H1 (cell line): ENCODE measurements around the gene TUNAR. TPM values are rescaled to one million over a fixed set of nuclear protein-coding genes. Genes with fewer than 3 reads are reported as not detected.

ENCODE experiments used
- CTCF ChIA-PET: fragments of 300-600 bp; sonication (Branson Sonifier 250); formaldehyde crosslinking; loops from one replicate; lab custom pipeline; 2021; ENCODE audit not compliant: partially characterized antibody; lab: Charles Lee
- POLR2A ChIA-PET: fragments of 300-600 bp; sonication (Branson Sonifier 250); formaldehyde crosslinking; loops from one replicate; lab custom pipeline; 2021; ENCODE audit warnings: inconsistent platforms; ENCODE audit not compliant: partially characterized antibody; lab: Charles Lee
- DNase-seq, 2 experiments: peaks; one replicate each; pipeline versions ENCODE4 v3.0.0 to v3.0.0-alpha.2; 2010 to 2022; ENCODE audit warnings: low spot score in 2 of 2, low read depth in 1 of 2, mixed read lengths in 1 of 2
- FAIRE-seq: peaks from 2 replicates; lab custom pipeline; 2011; peaks lifted over from hg19 to GRCh38; lab: Jason Lieb, UNC
- H2AFZ ChIP-seq: 2 replicates; pipeline ENCODE4 v1.8.1; 2012; ENCODE audit warnings: low read length, inconsistent platforms
- H2AK5ac ChIP-seq: 2 replicates; pipeline ENCODE4 v1.6.1; 2013; ENCODE audit warnings: low read depth, low read length
- H2BK120ac ChIP-seq: replicated peaks from 2 replicates; pipeline ENCODE3; 2013; ENCODE audit warnings: low read depth, low read length, inconsistent platforms
- H2BK12ac ChIP-seq: 2 replicates; pipeline ENCODE4 v1.6.1; 2013; ENCODE audit warnings: low read depth, low read length
- H2BK15ac ChIP-seq: 2 replicates; pipeline ENCODE4 v1.6.1; 2013; ENCODE audit warnings: low read length
- H2BK20ac ChIP-seq: 2 replicates; pipeline ENCODE4 v1.6.1; 2013; ENCODE audit warnings: low read length
- H2BK5ac ChIP-seq: 2 replicates; pipeline ENCODE4 v1.6.1; 2013; ENCODE audit warnings: low read depth, low read length
- H3K14ac ChIP-seq: 2 replicates; pipeline ENCODE4 v1.6.1; 2013; ENCODE audit warnings: inconsistent platforms; ENCODE audit not compliant: insufficient read length
- H3K18ac ChIP-seq: 2 replicates; pipeline ENCODE4 v1.6.1; 2013; ENCODE audit warnings: low read length; ENCODE audit errors: extremely low read depth
- H3K23ac ChIP-seq: 2 replicates; pipeline ENCODE4 v1.6.1; 2013; ENCODE audit warnings: inconsistent platforms; ENCODE audit not compliant: insufficient read length
- H3K23me2 ChIP-seq: 2 replicates; pipeline ENCODE4 v1.6.1; 2013; ENCODE audit warnings: low read depth, low read length
- H3K27ac ChIP-seq: 2 replicates; pipeline ENCODE4 v1.6.1; 2011; ENCODE audit warnings: low read depth, low read length, inconsistent platforms
- H3K27me3 ChIP-seq, 4 experiments: replicated peaks in 1 of 4; 1 replicate in 1 of 4; 2 replicates in 3 of 4; pipeline versions ENCODE4 v1.6.1 to v1.8.1; 2011 to 2013; ENCODE audit warnings: low read length in 3 of 4, mild to moderate bottlenecking in 3 of 4, inconsistent platforms in 2 of 4, mixed read lengths in 2 of 4, moderate library complexity in 1 of 4; ENCODE audit not compliant: control insufficient read depth in 3 of 4, insufficient read depth in 3 of 4; ENCODE audit errors: extremely low read depth in 1 of 4
- H3K36me3 ChIP-seq, 4 experiments: 2 replicates each; pipeline versions ENCODE4 v1.6.1 to v1.8.1; 2011 to 2013; ENCODE audit warnings: mild to moderate bottlenecking in 4 of 4, low read length in 3 of 4, moderate library complexity in 2 of 4, control low read depth in 1 of 4, inconsistent platforms in 1 of 4; ENCODE audit not compliant: insufficient read depth in 4 of 4, control insufficient read depth in 2 of 4
- H3K4ac ChIP-seq: replicated peaks from 2 replicates; pipeline ENCODE3; 2013; ENCODE audit warnings: low read length, low read depth, mixed read lengths, inconsistent platforms; ENCODE audit not compliant: insufficient read length
- H3K4me1 ChIP-seq, 4 experiments: replicated peaks in 1 of 4; 1 replicate in 1 of 4; 2 replicates in 3 of 4; pipeline versions ENCODE4 v1.6.1 to v1.8.1; 2011 to 2013; ENCODE audit warnings: low read length in 3 of 4, inconsistent platforms in 2 of 4, mixed read lengths in 1 of 4; ENCODE audit not compliant: insufficient read depth in 4 of 4, control insufficient read depth in 3 of 4
- H3K4me2 ChIP-seq, 2 experiments: 2 replicates each; pipeline versions ENCODE4 v1.6.1 to v1.8.1; 2011 to 2013; ENCODE audit warnings: low read depth in 2 of 2, low read length in 2 of 2, control low read depth in 1 of 2, inconsistent platforms in 1 of 2, mild to moderate bottlenecking in 1 of 2; ENCODE audit not compliant: insufficient read depth in 1 of 2
- H3K4me3 ChIP-seq, 4 experiments: fragments of 200-600, 300-600 bp in 1 of 4; sonication (generic), shearing (Covaris generic), sonication (Bioruptor Twin) in 1 of 4; 2 replicates each; pipeline versions ENCODE4 v1.5.1 to v1.8.1; 2011 to 2016; ENCODE audit warnings: low read length in 4 of 4, low read depth in 3 of 4, control low read depth in 2 of 4, inconsistent platforms in 2 of 4, mild to moderate bottlenecking in 2 of 4, mixed read lengths in 1 of 4, moderate library complexity in 1 of 4; ENCODE audit not compliant: insufficient read depth in 2 of 4; ENCODE audit errors: extremely low read depth in 1 of 4
- H3K56ac ChIP-seq: replicated peaks from 2 replicates; pipeline ENCODE3; 2013; ENCODE audit warnings: low read depth, mild to moderate bottlenecking, mixed read lengths, low read length, inconsistent platforms; ENCODE audit not compliant: insufficient read length
- H3K79me1 ChIP-seq: 2 replicates; pipeline ENCODE4 v1.6.1; 2013; ENCODE audit warnings: low read depth, low read length, control low read depth
- H3K79me2 ChIP-seq, 2 experiments: 2 replicates each; pipeline versions ENCODE4 v1.6.1 to v1.8.1; 2012 to 2013; ENCODE audit warnings: low read length in 2 of 2, mild to moderate bottlenecking in 2 of 2, inconsistent platforms in 1 of 2; ENCODE audit not compliant: insufficient read depth in 2 of 2, control insufficient read depth in 1 of 2
- H3K9ac ChIP-seq, 4 experiments: replicated peaks in 1 of 4; 1 replicate in 1 of 4; 2 replicates in 3 of 4; pipeline versions ENCODE4 v1.6.1 to v1.8.1; 2011 to 2013; ENCODE audit warnings: low read depth in 3 of 4, low read length in 3 of 4, control low read depth in 2 of 4, mild to moderate bottlenecking in 2 of 4, moderate library complexity in 2 of 4, inconsistent platforms in 1 of 4; ENCODE audit errors: extremely low read depth in 1 of 4
- H3K9me3 ChIP-seq, 2 experiments: 2 replicates each; pipeline versions ENCODE4 v1.6.1 to v1.8.1; 2012 to 2013; ENCODE audit warnings: mild to moderate bottlenecking in 2 of 2, moderate library complexity in 2 of 2, control low read depth in 1 of 2, inconsistent platforms in 1 of 2, low read depth in 1 of 2, low read length in 1 of 2, mixed read lengths in 1 of 2; ENCODE audit not compliant: insufficient read depth in 2 of 2
- H4K20me1 ChIP-seq, 2 experiments: replicated peaks in 1 of 2; 2 replicates each; pipeline versions ENCODE3 to v1.8.1; 2011 to 2013; ENCODE audit warnings: inconsistent platforms in 2 of 2, low read length in 2 of 2, mild to moderate bottlenecking in 1 of 2; ENCODE audit not compliant: insufficient read depth in 2 of 2, control insufficient read depth in 1 of 2
- H4K5ac ChIP-seq: 2 replicates; pipeline ENCODE4 v1.6.1; 2013; ENCODE audit warnings: low read length, low read depth, mixed read lengths, inconsistent platforms; ENCODE audit not compliant: insufficient read length
- H4K8ac ChIP-seq: 2 replicates; pipeline ENCODE4 v1.8.0; 2013; ENCODE audit warnings: mild to moderate bottlenecking, moderate library complexity, low read length, inconsistent platforms; ENCODE audit not compliant: insufficient read depth; ENCODE audit errors: extremely low read depth
- H4K91ac ChIP-seq: replicated peaks from 2 replicates; pipeline ENCODE3; 2013; ENCODE audit warnings: low read length, mixed read lengths, inconsistent platforms; ENCODE audit not compliant: insufficient read length
- ATF3 ChIP-seq: IDR thresholded peaks from 2 replicates; pipeline ENCODE4 v1.6.1; 2011; ENCODE audit warnings: low read depth, mild to moderate bottlenecking, low read length; ENCODE audit not compliant: insufficient read depth
- BACH1 ChIP-seq: IDR thresholded peaks from 2 replicates; pipeline ENCODE4 v1.6.1; 2012; ENCODE audit warnings: low read length, improper control_type of control experiment
- CHD1 ChIP-seq: IDR thresholded peaks from 2 replicates; pipeline ENCODE4 v1.6.1; 2012; ENCODE audit warnings: low read depth, low read length, improper control_type of control experiment
- CREB1 ChIP-seq: IDR thresholded peaks from 2 replicates; pipeline ENCODE4 v1.6.1; 2012; ENCODE audit warnings: inconsistent platforms
- CTBP2 ChIP-seq: IDR thresholded peaks from 2 replicates; pipeline ENCODE4 v1.7.0; 2011; ENCODE audit warnings: borderline replicate concordance, mild to moderate bottlenecking, moderate library complexity, mixed read lengths, low read length; ENCODE audit not compliant: insufficient read depth, insufficient read length
- E2F6 ChIP-seq: IDR thresholded peaks from 2 replicates; pipeline ENCODE4 v1.6.1; 2012; ENCODE audit warnings: inconsistent platforms
- JUND ChIP-seq: IDR thresholded peaks from 2 replicates; pipeline ENCODE4 v1.6.1; 2011; ENCODE audit warnings: mild to moderate bottlenecking, improper control_type of control experiment, low read length
- RAD21 ChIP-seq, 2 experiments: IDR thresholded peaks in 1 of 2; conservative IDR thresholded peaks in 1 of 2; 2 replicates each; pipeline ENCODE4 v1.6.1; 2011; ENCODE audit warnings: low read depth in 2 of 2, low read length in 2 of 2, improper control_type of control experiment in 1 of 2, inconsistent platforms in 1 of 2, mild to moderate bottlenecking in 1 of 2, moderate library complexity in 1 of 2
- RBBP5 ChIP-seq: IDR thresholded peaks from 2 replicates; pipeline ENCODE4 v1.7.1; 2012; ENCODE audit warnings: low read depth, mild to moderate bottlenecking, inconsistent platforms, low read length, moderate library complexity, borderline replicate concordance
- SP1 ChIP-seq: IDR thresholded peaks from 2 replicates; pipeline ENCODE4 v1.6.1; 2011; ENCODE audit warnings: low read depth, low read length
- SP2 ChIP-seq: IDR thresholded peaks from 2 replicates; pipeline ENCODE4 v1.6.1; 2012; ENCODE audit warnings: mild to moderate bottlenecking, low read length, inconsistent platforms
- SRF ChIP-seq: IDR thresholded peaks from 2 replicates; pipeline ENCODE4 v1.6.1; 2011; ENCODE audit warnings: mild to moderate bottlenecking, low read depth, low read length, moderate library complexity
- whole genome bisulfite sequencing, 2 experiments: shearing (Covaris generic) in 1 of 2; methylation state at CpG; one replicate each; pipeline versions ENCODE4 v1.1.6 to v1.1.7; 2013 to 2015; ENCODE audit warnings: low lambda C conversion rate in 2 of 2, mixed read lengths in 2 of 2, inconsistent platforms in 1 of 2, low coverage in 1 of 2, missing lambda C conversion rate in 1 of 2; ENCODE audit not compliant: insufficient replicate concordance in 2 of 2, insufficient coverage in 1 of 2, insufficient read length in 1 of 2; ENCODE audit errors: extremely low coverage in 1 of 2, missing lambda C conversion rate in 1 of 2; 5-methylcytosine and 5-hydroxymethylcytosine counted together
- polyA plus RNA-seq, 7 experiments: library from polyadenylated mRNA; depleted of rRNA in 3 of 7; stranded (reverse) in 5 of 7; unstranded in 2 of 7; fragments of >200 nt in 5 of 7; fragments of 200-250 nt in 2 of 7; gene quantifications; 1 replicate in 5 of 7; 2 replicates in 1 of 7; 4 replicates in 1 of 7; pipeline versions ENCODE4 v1.2.1 to v1.2.3, GENCODE V29; 2011 to 2013; ENCODE audit warnings: missing spikeins in 2 of 7, mixed read lengths in 2 of 7
- total RNA-seq: library from RNA; stranded (reverse); fragmentation: NEBNext Ultra II Directional; extraction: Animal tissue kit (Norgen Biotek cat#: 25700); gene quantifications from 2 replicates; pipeline ENCODE4 v1.2.1, GENCODE V29; 2021

Gene TUNAR
- total and polyA plus RNA-seq, 2 of the 8 experiments (the other 6 are each of a cell fraction or from before 2014, with no cell fraction given), result 12.8 to 63.9 TPM

GRCh38 chr14:95902273-95902826, 25.7 kb downstream of the TUNAR start:
- Histone ChIP-seq H3K4me3 (no peak overlapping the region), H3K23me2 (no peaks in the 10 kb centered on the region), H3K4me2 (no peak overlapping the region), H2BK20ac (no peak overlapping the region), H2BK12ac (no peak overlapping the region), H3K9me3 (no peaks in the 10 kb centered on the region), H4K20me1 (no peaks in the 10 kb centered on the region), H3K79me1 (no peaks in the 10 kb centered on the region; the same call in none of the 2 replicates), H3K56ac (no peak overlapping the region), H3K18ac (no peak overlapping the region), H3K4me1 (peaks cover 0 to 6% (median 4%) of the 10 kb centered on the region in 4 experiments; a peak in 4 of 7 replicates), H2BK120ac (no peak overlapping the region), H4K91ac (no peak overlapping the region), H2AK5ac (no peak overlapping the region), H3K9ac (no peak overlapping the region), H2AFZ (no peak overlapping the region), H4K8ac (no peak overlapping the region), H3K79me2 (peaks cover 4 to 14% of the 10 kb centered on the region in 2 experiments; a peak in 1 of 4 replicates), H4K5ac (no peak overlapping the region), H3K14ac (no peak overlapping the region), H3K23ac (no peak overlapping the region), H2BK15ac (no peak overlapping the region), H2BK5ac (no peak overlapping the region), H3K4ac (no peak overlapping the region), H3K27ac (no peak overlapping the region), H3K36me3 (peaks cover 0 to 31% (median 2%) of the 10 kb centered on the region in 4 experiments; a peak in 5 of 8 replicates), H3K27me3 (no peaks in the 10 kb centered on the region)
- CTCF ChIA-PET, result interaction anchor here (0.7 to 1.5 kb wide), 7 partner anchors 9 to 293 kb away, joined by 3 read pairs; no protein-coding TSS in a partner anchor
- WGBS, 2 experiments, result 90% methylated on average over 10 of the region's 10 CpGs; no CpG with 5 or more reads in 1 of the 2 experiments
- no peak for FAIRE-seq
- no peak for DNase-seq
- POLR2A ChIA-PET, result interaction anchor here (0.9 to 1.3 kb wide), 3 partner anchors 8 to 91 kb away, joined by 3 to 4 read pairs (median 3); no protein-coding TSS in a partner anchor
- TF ChIP-seq CHD1 (no peak), CTBP2 (no peak), SP2 (no peak), SP1 (no peak), RBBP5 (no peak), SRF (no peak), CREB1 (no peak), BACH1 (no peak), JUND (no peak), RAD21 (IDR thresholded peaks at IDR 0.05 in 1 of 2, conservative IDR thresholded peaks at IDR 0.05 in 1 of 2; ENCODE audit: low read depth in 2 of 2, low read length in 2 of 2) (no peak), E2F6 (no peak), ATF3 (no peak)
